GM12873 (cell line): ENCODE measurements around the gene PTPRN2.

Experiments used
- CTCF ChIP-seq: IDR thresholded peaks from 2 replicates; pipeline ENCODE4 v1.5.1; 2012; ENCODE audit warnings: low read depth, mild to moderate bottlenecking, moderate library complexity, low read length, control low read depth; ENCODE audit not compliant: insufficient read depth; ENCODE audit errors: missing control alignments

PTPRN2 gene

DNA sequence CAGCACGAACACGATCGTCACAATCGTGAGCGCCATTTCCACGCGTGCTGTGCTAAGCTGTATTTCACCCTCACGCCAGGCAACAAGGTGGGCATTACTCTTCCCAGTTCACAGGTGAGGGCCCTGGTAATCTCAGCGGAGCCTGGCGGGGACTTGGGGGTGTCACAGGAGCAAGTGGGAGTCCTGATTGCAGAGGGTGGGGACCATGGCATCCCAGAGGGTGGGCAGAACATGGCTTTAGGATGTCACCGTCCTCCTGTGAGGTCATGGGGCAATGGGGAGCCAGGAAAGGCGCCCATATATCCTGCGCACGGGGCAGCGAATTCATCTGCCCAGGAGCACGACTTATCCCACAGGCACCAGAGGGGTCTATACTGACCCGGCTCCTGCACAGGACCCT is 761.1 kb downstream of the PTPRN2 start:
- TF ChIP-seq CTCF, result no peak

DNA sequence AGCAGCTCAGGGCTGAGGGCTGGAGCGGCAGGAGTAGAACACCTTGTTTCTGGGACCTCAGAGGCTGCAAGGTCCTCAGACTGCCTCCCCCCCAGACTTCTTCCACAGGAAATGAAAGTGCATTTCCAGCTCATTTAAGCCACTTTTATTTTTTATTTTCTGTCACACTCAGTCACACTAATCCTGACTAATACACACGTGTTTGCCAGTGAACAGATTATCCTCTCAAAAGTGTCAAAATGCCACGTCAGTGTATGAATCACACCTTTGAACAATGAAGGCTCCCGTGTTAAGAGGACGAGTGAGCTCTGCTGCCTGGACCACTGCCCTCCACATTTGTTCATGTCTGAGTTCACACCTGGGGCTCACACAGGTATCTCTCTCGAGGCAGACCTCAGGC is 762.3 kb downstream of the PTPRN2 start:
- TF ChIP-seq CTCF, result no peak

GRCh38 chr7:157824819-157825121 is 762.9 kb downstream of the PTPRN2 start:
- no peak for TF ChIP-seq CTCF

- TF ChIP-seq CTCF, result no peak
These were observed 763.4 kb downstream of the PTPRN2 start for GRCh38 chr7:157824011-157824818.

GRCh38 chr7:157822688-157823031 is 765.0 kb downstream of the PTPRN2 start:
- no peak for TF ChIP-seq CTCF

DNA sequence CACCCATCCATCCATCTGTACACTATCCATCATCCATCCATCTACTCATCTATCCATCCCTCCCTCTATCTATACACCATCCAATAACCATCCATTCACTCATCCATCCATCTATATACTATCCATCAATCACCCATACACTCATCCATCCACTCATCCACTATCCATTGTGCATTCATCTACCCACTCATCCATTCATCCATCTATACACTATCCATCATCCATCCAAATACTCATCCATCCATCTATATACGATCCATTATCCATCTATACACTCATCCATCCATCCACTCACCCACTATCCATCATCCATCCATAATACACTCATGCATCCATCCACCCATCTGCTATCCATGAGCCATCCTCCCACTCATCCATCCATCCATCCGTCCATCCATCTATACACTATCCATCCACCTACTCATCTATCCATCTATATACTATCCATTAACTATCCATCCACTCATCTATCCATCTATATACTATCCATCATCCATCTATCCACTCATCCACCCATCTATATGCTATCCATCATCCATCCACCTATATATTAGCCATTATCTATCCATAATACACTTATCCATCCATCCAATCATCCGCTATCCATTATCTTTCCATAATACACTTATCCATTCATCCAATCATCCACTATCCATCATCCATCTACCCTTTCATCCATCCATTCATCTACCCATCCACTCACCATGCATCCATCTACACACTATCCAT is 765.5 kb downstream of the PTPRN2 start:
- no peak for TF ChIP-seq CTCF

GRCh38 chr7:157820796-157821195 is 766.8 kb downstream of the PTPRN2 start:
- no peak for TF ChIP-seq CTCF
